Mesendoderm (in vitro differentiated cells): ENCODE results near the gene S100A3.
"Not testable (repeated sequence)": the region's sequence is repeated elsewhere in the genome, so short reads cannot be mapped to it uniquely, and the experiment has no call there.

Experiments used
- DNase-seq: peaks from one replicate; pipeline ENCODE4 v3.0.0; 2013
- H2AK5ac ChIP-seq: 2 replicates; pipeline ENCODE4 v1.6.1; 2013; ENCODE audit warnings: low read length, inconsistent platforms
- H2BK120ac ChIP-seq: 2 replicates; pipeline ENCODE4 v1.6.1; 2013; ENCODE audit warnings: low read depth, mild to moderate bottlenecking, low read length, moderate library complexity, mixed read lengths
- H2BK15ac ChIP-seq: replicated peaks from 2 replicates; pipeline ENCODE4 v1.6.1; 2013; ENCODE audit warnings: low read depth, mild to moderate bottlenecking, moderate library complexity
- H2BK5ac ChIP-seq: 2 replicates; pipeline ENCODE4 v1.6.1; 2013; ENCODE audit warnings: low read length, inconsistent platforms
- H3K18ac ChIP-seq: 2 replicates; pipeline ENCODE4 v1.6.1; 2013; ENCODE audit warnings: mild to moderate bottlenecking, low read length, mixed read lengths
- H3K23ac ChIP-seq: one replicate; pipeline ENCODE4 v1.6.1; 2013; ENCODE audit warnings: low read length
- H3K27ac ChIP-seq: 2 replicates; pipeline ENCODE4 v1.5.1; 2013; ENCODE audit warnings: low read depth, mild to moderate bottlenecking, inconsistent platforms, low read length, moderate library complexity
- H3K27me3 ChIP-seq: 2 replicates; pipeline ENCODE4 v1.6.1; 2013; ENCODE audit warnings: low read length, control low read depth, mild to moderate bottlenecking, inconsistent platforms; ENCODE audit not compliant: insufficient read depth, poor library complexity
- H3K36me3 ChIP-seq: 2 replicates; pipeline ENCODE4 v1.6.1; 2013; ENCODE audit warnings: low read length, inconsistent platforms; ENCODE audit not compliant: control insufficient read depth, insufficient read depth
- H3K4ac ChIP-seq: one replicate; pipeline ENCODE4 v1.6.1; 2013; ENCODE audit warnings: low read depth, mild to moderate bottlenecking, low read length, moderate library complexity
- H3K4me1 ChIP-seq: 2 replicates; pipeline ENCODE4 v1.6.1; 2013; ENCODE audit warnings: low read depth, low read length, inconsistent platforms; ENCODE audit not compliant: control insufficient read depth
- H3K4me2 ChIP-seq: 2 replicates; pipeline ENCODE4 v1.6.1; 2013; ENCODE audit warnings: low read length
- H3K4me3 ChIP-seq: 2 replicates; pipeline ENCODE4 v1.5.1; 2013; ENCODE audit warnings: mild to moderate bottlenecking, low read length
- H3K56ac ChIP-seq: one replicate; pipeline ENCODE4 v1.6.1; 2013; ENCODE audit warnings: low read length
- H3K79me1 ChIP-seq: 2 replicates; pipeline ENCODE4 v1.6.1; 2013; ENCODE audit warnings: low read length, inconsistent platforms
- H3K79me2 ChIP-seq: 2 replicates; pipeline ENCODE4 v1.6.1; 2013; ENCODE audit warnings: mild to moderate bottlenecking, low read length; ENCODE audit not compliant: control insufficient read depth, insufficient read depth
- H3K9ac ChIP-seq: 2 replicates; pipeline ENCODE4 v1.6.1; 2013; ENCODE audit warnings: low read length, inconsistent platforms
- H4K5ac ChIP-seq: one replicate; pipeline ENCODE4 v1.6.1; 2013; ENCODE audit warnings: low read length
- H4K8ac ChIP-seq: one replicate; pipeline ENCODE4 v1.6.1; 2013; ENCODE audit warnings: low read depth, mild to moderate bottlenecking, control low read depth, low read length, moderate library complexity
- WGBS: extraction: QIAGEN DNeasy Blood & Tissue Kit; methylation state at CpG from one replicate; pipeline ENCODE4 v1.1.7; 2013; ENCODE audit warnings: low lambda C conversion rate, missing lambda C conversion rate; ENCODE audit not compliant: insufficient coverage; ENCODE audit errors: extremely low coverage; 5-methylcytosine and 5-hydroxymethylcytosine counted together

The S100A3 gene

DNA sequence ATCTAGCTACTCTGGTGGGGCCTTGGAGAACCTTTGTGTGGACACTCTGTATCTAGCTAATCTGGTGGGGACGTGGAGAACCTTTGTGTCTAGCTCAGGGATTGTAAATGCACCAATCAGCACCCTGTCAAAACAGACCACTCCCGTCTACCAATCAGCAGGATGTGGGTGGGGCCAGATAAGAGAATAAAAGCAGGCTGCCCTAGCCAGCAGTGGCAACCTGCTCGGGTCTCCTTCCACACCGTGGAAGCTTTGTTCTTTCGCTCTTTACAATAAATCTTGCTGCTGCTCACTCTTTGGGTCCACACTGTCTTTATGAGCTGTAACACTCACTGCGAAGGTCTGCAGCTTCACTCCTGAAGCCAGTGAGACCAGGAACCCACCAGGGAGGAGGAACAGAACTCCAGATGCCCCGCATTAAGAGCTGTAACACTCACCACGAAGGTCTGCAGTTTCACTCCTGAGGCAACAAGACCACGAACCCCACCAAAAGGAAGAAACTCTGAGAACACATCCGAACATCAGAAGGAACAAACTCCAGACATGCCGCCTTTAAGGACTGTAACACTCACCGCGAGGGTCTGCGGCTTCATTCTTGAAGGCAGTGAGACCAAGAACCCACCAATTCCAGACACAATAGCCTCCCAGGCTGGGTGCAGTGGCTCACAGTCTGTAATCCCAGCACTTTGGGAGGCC, 26.6 kb downstream of the S100A3 start:
- not testable (repeated sequence) for H3K56ac ChIP-seq, H2AK5ac ChIP-seq, H3K27ac ChIP-seq, H3K79me1 ChIP-seq, H2BK120ac ChIP-seq, H2BK5ac ChIP-seq, H3K9ac ChIP-seq, H3K4ac ChIP-seq, H4K8ac ChIP-seq, H3K4me1 ChIP-seq, H3K23ac ChIP-seq, H3K4me3 ChIP-seq, H3K4me2 ChIP-seq, DNase-seq, H3K18ac ChIP-seq, H3K36me3 ChIP-seq, H3K79me2 ChIP-seq, H2BK15ac ChIP-seq, H3K27me3 ChIP-seq, H4K5ac ChIP-seq
- WGBS = no CpG with 5 or more reads among the region's 14 CpGs

DNA sequence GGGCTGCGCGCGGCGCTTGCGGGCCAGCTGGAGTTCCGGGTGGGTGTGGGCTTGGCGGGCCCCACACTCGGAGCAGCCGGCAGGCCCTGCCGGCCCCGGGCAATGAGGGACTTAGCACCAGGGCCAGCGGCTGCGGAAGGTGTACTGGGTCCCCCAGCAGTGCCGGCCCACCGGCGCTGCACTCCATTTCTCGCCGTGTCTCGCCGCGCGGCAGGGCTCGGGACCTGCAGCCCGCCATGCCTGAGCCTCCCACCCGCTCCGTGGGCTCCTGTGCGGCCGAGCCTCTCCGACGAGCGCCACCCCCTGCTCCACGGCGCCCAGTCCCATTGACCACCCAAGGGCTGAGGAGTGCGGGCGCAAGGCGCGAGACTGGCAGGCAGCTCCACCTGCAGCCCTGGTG, 27.2 kb downstream of the S100A3 start:
- not testable (repeated sequence) for H3K4me1 ChIP-seq, DNase-seq

DNA sequence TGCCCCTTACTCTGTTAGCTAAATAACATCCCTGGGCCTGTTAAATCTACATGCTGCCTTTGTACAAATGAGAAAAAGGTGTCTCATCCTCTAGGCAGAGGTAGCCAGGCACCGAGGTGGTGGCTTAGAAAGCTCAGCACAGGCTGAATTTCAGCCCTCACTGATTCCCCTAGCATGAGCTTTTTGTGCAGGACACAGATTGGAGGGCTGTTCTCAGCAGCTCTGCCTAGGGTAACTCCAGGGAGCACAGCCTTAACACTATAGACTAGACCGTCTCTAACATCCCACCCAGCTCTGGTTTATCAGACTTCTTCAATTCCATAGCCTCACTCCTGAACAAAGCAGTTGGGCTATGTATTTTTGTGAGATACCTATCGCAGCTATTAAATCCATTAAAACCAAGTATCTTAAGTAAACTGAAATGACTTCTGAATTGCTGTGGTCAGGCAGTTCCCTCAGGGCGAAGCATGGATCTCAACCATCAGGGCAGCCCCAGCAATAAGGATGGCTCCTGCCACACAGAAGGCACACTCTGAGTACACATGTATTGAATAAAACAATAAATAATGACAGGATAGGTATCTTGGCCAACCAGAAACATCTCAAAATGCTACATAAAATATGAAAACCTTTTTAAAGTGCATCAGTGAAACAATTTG, 28.1 kb downstream of the S100A3 start:
- H2BK15ac ChIP-seq = no peak overlapping the region
- no peak overlapping the region for H3K23ac ChIP-seq
- no peak overlapping the region for H4K8ac ChIP-seq
- H3K4me1 ChIP-seq = peaks cover 4% of the 10 kb centered on the region
- H3K56ac ChIP-seq = peak overlapping the region; percentile 71
- no peaks in the 10 kb centered on the region for H3K36me3 ChIP-seq
- no peak overlapping the region for H3K4me3 ChIP-seq
- H2BK120ac ChIP-seq = no peak overlapping the region
- H4K5ac ChIP-seq = no peak overlapping the region
- no CpG with 5 or more reads among the region's 4 CpGs for WGBS
- H3K9ac ChIP-seq = peak overlapping the region; percentile 30
- H2BK5ac ChIP-seq = no peak overlapping the region
- H3K27ac ChIP-seq = peak overlapping the region; percentile 19
- H2AK5ac ChIP-seq = peak overlapping the region; percentile 74
- DNase-seq = no peak
- H3K27me3 ChIP-seq = no peaks in the 10 kb centered on the region
- H3K18ac ChIP-seq = peak overlapping the region; percentile 16
- H3K79me1 ChIP-seq = no peaks in the 10 kb centered on the region
- H3K4me2 ChIP-seq = no peak overlapping the region
- H3K4ac ChIP-seq = peak overlapping the region; percentile 71
- H3K79me2 ChIP-seq = no peaks in the 10 kb centered on the region

More for the DNA sequence above, 27.2 kb downstream of the S100A3 start:
- not testable (repeated sequence) for H3K79me1 ChIP-seq, H4K5ac ChIP-seq, H3K27me3 ChIP-seq, H2AK5ac ChIP-seq, H2BK120ac ChIP-seq, H3K4me3 ChIP-seq, H3K4me2 ChIP-seq, H2BK5ac ChIP-seq, H3K27ac ChIP-seq, H3K23ac ChIP-seq, H3K56ac ChIP-seq, H3K4ac ChIP-seq, H4K8ac ChIP-seq, H3K18ac ChIP-seq, H3K36me3 ChIP-seq, H3K9ac ChIP-seq, H3K79me2 ChIP-seq, H2BK15ac ChIP-seq
- WGBS = no CpG with 5 or more reads among the region's 37 CpGs

DNA sequence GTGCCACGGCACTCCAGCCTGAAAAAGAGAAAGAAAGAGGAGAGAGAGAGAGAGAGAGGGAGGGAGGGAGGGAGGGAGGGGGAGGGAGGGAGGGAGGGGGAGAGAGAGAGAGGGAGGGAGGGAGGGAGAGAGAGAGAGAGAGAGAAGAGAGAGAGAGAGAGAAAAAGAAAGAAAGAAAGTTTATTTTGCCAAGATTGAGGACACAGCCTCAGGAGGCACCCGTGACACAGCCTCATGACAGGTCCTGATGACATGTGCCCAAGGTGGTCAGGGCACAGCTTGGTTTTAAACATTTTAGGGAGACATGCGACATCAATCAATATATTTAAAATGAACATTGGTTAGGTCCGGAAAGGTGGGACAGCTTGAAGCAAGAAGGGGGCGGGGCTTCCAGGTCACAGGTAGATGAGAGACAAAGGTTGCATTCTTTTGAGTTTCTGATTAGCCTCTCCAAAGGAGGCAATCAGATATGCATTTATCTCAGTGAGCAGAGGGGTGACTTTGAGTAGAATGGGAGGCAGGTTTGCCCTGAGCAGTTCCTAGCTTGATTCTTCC, 28.8 kb downstream of the S100A3 start:
- H3K79me2 ChIP-seq, H3K79me1 ChIP-seq, H3K27ac ChIP-seq, H3K4me3 ChIP-seq, H2BK120ac ChIP-seq, H3K27me3 ChIP-seq, H3K4me1 ChIP-seq, DNase-seq, H3K23ac ChIP-seq, H3K18ac ChIP-seq, H2BK5ac ChIP-seq, H4K8ac ChIP-seq, H3K4me2 ChIP-seq, H3K36me3 ChIP-seq, H3K56ac ChIP-seq, H2BK15ac ChIP-seq, H3K9ac ChIP-seq, H3K4ac ChIP-seq, H2AK5ac ChIP-seq, H4K5ac ChIP-seq: not testable (repeated sequence)
- WGBS = no CpG with 5 or more reads among the region's 5 CpGs

DNA sequence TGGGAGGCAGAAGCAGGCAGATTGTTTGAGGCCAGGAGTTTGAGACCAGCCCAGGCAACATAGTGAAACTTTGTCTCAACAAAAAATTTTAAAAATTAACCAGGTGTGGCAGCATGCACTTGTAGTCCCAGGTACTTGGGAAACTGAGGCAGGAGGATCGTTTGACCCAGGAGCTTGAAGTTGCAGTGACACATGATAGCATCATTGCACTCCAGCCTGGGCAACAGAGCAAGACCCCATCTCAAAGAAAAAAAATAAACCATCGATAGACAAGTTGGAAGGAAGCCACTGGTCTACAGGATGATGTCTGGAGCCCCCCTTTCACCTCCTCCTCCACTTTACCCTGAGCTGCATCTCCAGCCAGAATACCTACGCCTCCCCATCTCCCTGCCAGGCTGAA, 29.8 kb downstream of the S100A3 start:
- WGBS = no CpG with 5 or more reads among the region's 3 CpGs
- H3K18ac ChIP-seq = no peak overlapping the region
- no peak overlapping the region for H2BK5ac ChIP-seq
- H3K36me3 ChIP-seq = no peaks in the 10 kb centered on the region
- H3K79me2 ChIP-seq = no peaks in the 10 kb centered on the region
- no peak overlapping the region for H2BK15ac ChIP-seq
- H3K4me2 ChIP-seq = no peak overlapping the region
- H3K4me3 ChIP-seq = no peak overlapping the region
- no peak overlapping the region for H3K9ac ChIP-seq
- H3K23ac ChIP-seq = no peak overlapping the region
- no peak overlapping the region for H2AK5ac ChIP-seq
- peaks cover 4% of the 10 kb centered on the region for H3K4me1 ChIP-seq
- no peak overlapping the region for H3K4ac ChIP-seq
- no peak overlapping the region for H4K5ac ChIP-seq
- no peak overlapping the region for H2BK120ac ChIP-seq
- H3K56ac ChIP-seq = no peak overlapping the region
- no peak overlapping the region for H3K27ac ChIP-seq
- H3K79me1 ChIP-seq = no peaks in the 10 kb centered on the region
- H4K8ac ChIP-seq = no peak overlapping the region
- no peak for DNase-seq
- H3K27me3 ChIP-seq = no peaks in the 10 kb centered on the region
